NT2/D1 (cell line): ENCODE results near the gene GPN2.

Source experiments
- DNase-seq: peaks from one replicate; pipeline ENCODE4 v3.0.0-alpha.2; 2011; ENCODE audit warnings: low read depth, low spot score
- H3K27me3 ChIP-seq: 2 replicates; pipeline ENCODE4 v1.6.0; 2011; ENCODE audit warnings: mild to moderate bottlenecking; ENCODE audit not compliant: insufficient read length, insufficient read depth
- H3K36me3 ChIP-seq: 2 replicates; pipeline ENCODE4 v1.6.1; 2011; ENCODE audit warnings: mild to moderate bottlenecking, low read length, mixed read lengths; ENCODE audit not compliant: insufficient read depth, insufficient read length
- H3K4me1 ChIP-seq: 2 replicates; pipeline ENCODE4 v1.5.1; 2011; ENCODE audit not compliant: insufficient read depth, insufficient read length
- H3K4me3 ChIP-seq: 2 replicates; pipeline ENCODE4 v1.5.1; 2011; ENCODE audit warnings: low read depth; ENCODE audit not compliant: insufficient read length
- H3K9ac ChIP-seq: 2 replicates; pipeline ENCODE4 v1.6.0; 2011; ENCODE audit warnings: low read depth; ENCODE audit not compliant: insufficient read length
- H3K9me3 ChIP-seq: 2 replicates; pipeline ENCODE4 v1.5.1; 2011; ENCODE audit warnings: mild to moderate bottlenecking, low read length; ENCODE audit not compliant: insufficient read depth
- SUZ12 ChIP-seq: IDR thresholded peaks from 2 replicates; pipeline ENCODE4 v1.6.1; 2011; ENCODE audit not compliant: insufficient read length, insufficient read depth; ENCODE audit errors: extremely low read depth
- YY1 ChIP-seq: IDR thresholded peaks from 2 replicates; pipeline ENCODE4 v1.6.1; 2011; ENCODE audit not compliant: insufficient read length, insufficient read depth
- ZNF274 ChIP-seq: IDR thresholded peaks from 2 replicates; pipeline ENCODE4 v1.6.1; 2011; ENCODE audit warnings: mild to moderate bottlenecking, low read depth, low read length

GPN2 gene

DNA sequence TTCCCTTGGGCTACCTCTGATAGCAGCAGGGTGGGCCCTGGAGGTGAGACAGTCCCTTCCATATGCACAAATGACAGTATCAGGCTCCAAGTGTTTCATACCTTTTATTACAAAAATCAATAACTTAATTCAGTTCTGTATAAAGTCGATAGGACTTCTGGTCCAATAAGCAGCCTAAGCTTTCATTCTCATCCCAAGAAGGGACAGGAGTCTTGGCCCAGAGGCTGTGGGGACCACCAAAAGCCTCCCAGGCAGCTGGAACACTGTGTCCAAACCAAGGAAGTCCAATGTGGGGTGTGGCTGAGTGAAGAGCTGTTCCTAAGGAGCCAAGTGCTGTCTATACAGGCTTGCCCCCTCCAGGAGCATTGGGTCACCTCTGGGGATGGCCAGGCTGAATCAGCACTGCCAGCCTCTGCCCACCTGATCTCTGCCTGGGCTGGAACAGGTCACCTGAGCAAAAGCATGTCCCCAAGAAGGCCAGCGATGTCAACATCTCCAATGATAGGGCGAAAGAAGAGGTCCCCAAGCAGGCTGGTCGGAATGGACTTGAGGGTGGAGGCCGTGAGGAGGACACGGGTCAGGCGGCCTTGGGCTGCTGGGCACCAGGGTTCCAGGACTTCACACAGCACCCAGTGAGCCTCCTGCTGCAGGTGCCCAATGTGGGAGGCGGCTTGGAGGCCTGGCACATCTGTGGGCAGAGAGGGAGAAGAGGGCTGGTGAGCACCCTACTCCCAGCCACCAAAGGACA lies 21.5 kb upstream of the GPN2 start:
- H3K4me1 ChIP-seq: peaks cover 4% of the 10 kb centered on the region
- H3K27me3 ChIP-seq: no peaks in the 10 kb centered on the region
- no peaks in the 10 kb centered on the region for H3K36me3 ChIP-seq
- H3K9me3 ChIP-seq: no peaks in the 10 kb centered on the region
- no peak for DNase-seq
- TF ChIP-seq ZNF274: no peak
- TF ChIP-seq SUZ12: no peak
- TF ChIP-seq YY1: no peak
- no peak overlapping the region for H3K4me3 ChIP-seq
- H3K9ac ChIP-seq: no peak overlapping the region

DNA sequence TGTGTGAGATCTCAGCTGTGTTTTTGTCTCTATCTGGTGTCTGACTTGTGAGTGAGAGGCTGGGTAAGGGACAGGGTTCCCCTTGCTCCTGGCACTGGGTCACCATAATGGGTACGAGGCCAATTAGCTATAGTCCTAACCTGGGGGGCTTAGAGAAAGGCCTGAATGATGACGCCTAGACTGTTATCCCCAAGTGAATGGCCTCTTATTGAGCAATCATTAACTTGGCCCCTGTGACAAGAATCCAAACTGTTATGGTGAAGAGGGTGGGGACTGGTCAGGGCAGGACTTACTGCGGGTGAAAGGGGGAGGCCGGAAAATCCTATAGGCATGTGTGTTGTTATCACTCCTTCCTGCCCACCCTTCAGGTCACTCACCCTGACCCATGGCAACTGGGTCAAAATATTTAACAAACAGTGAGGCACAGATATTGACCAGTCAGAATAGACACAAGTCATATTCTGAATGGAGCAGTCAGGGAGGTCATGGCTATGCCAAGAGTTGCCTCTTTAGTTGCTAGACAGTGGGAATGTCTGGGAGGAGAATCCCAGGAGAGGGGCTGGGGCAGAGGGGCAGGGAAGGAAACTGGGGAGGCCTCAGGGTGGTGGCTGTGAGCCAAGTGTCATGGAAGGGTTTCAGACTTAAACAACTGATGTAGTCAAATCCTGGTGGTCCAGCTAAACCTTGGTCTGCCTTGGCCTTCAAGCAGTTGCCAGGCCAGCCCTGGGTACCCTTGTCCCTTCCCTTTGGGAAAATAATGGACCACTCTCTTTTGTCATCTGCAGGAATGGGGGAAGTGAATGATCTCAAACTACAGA lies 20.5 kb upstream of the GPN2 start:
- no peaks in the 10 kb centered on the region for H3K36me3 ChIP-seq
- no peaks in the 10 kb centered on the region for H3K9me3 ChIP-seq
- H3K4me1 ChIP-seq: peaks cover 4% of the 10 kb centered on the region
- no peak for DNase-seq
- H3K9ac ChIP-seq: no peak overlapping the region
- no peak overlapping the region for H3K4me3 ChIP-seq
- TF ChIP-seq YY1 (no peak), ZNF274 (no peak), SUZ12 (no peak)
- no peaks in the 10 kb centered on the region for H3K27me3 ChIP-seq

DNA sequence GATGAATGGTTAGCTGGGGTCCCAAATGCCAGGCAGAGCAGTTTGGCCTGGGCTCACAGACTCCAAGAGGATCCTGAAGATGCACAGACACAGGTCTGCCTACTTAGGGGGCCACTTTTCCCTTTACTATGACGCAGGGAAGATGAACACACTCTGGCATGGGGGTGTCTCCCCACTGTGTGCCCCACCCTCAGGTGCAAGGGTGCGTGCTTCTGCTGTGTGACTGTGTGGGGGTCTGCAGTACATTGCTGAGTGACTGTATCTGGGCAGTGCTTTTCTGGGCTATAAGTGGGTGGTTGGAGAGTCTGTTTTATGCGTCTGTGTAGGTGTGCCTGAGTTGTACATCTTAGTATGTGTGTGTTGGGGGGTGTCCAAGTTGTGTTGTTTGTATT lies 19.9 kb upstream of the GPN2 start:
- no peak for TF ChIP-seq ZNF274
- no peak for TF ChIP-seq YY1
- TF ChIP-seq SUZ12: no peak
- Histone ChIP-seq H3K4me1 (peaks cover 4% of the 10 kb centered on the region), H3K4me3 (no peak overlapping the region), H3K9ac (no peak overlapping the region), H3K9me3 (no peaks in the 10 kb centered on the region), H3K27me3 (no peaks in the 10 kb centered on the region), H3K36me3 (no peaks in the 10 kb centered on the region)
- no peak for DNase-seq

DNA sequence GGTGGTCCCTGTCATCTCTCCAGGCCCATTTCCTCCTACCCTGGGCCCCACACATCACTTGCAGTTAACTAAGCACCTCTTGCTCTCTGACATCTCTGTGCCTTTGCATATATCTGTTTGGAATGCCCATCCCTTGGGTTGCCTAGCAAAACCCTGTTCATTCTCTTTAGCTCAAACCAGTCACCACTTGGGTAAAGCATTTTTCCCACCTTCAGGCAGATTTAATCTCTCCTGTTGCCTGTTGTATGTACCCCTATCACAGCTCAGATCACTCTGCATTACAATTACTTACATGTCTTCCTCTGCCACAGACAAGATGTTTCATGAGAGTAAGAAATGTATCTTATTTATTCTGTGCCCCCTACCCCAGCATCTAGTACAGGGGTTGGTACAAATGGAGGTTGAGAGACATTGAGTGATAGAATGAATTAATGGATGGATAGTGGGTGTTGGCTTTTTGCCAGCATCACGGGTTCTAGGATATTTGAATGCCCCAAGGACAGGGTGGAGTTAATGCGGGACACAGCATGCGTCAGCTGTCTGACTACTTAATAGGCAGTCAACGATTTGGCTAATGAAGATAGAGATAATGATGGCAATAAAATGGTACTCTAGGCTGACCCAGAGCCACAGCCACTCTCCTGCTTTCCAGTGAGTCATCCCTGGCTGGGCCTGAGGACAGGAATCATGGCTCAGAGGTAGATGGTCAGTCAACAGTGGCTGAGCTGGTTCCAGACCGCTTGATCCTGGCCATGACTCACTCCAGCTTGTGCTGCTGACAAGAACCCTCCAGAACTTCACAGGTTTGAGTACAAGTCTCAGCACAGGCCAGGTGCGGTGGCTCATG lies 17.2 kb upstream of the GPN2 start:
- DNase-seq: no peak
- H3K27me3 ChIP-seq: no peaks in the 10 kb centered on the region
- no peaks in the 10 kb centered on the region for H3K9me3 ChIP-seq
- no peaks in the 10 kb centered on the region for H3K4me1 ChIP-seq
- H3K4me3 ChIP-seq: no peak overlapping the region
- TF ChIP-seq YY1 (no peak), SUZ12 (no peak)
- H3K36me3 ChIP-seq: no peaks in the 10 kb centered on the region
- H3K9ac ChIP-seq: no peak overlapping the region

DNA sequence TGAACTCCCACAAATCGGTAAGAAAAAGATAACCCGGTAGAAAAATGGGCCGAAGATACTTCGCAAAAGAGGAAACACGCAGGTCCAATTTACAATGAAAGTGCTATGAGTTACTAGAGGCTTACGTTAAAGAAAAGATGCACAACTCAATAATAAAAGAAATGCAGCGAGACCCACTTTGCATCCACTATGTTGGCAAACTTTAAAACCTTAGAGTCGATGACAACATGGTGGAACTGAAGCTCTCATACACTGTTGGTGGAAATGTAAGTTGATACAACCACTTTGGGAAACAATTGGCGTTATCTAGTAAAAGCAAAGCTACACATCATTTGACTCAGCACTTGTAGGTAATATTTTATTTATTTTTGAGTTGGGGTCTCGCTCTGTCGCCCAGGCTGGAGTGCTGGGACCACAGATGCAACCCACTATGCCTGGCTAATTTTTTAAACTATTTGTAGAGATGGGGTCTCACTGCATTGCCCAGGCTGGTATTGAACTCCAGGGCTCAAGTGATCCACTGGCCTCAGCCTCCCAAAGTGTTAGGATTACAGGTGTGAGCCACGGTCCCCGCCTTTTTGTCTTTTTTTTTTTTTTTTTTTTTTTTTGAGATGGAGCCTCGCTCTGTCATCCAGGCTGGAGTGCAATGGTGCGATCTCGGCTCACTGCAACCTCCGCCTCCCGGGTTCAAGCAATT lies 10.9 kb upstream of the GPN2 start:
- Histone ChIP-seq H3K36me3 (peaks cover 36% of the 10 kb centered on the region), H3K4me1 (no peaks in the 10 kb centered on the region), H3K27me3 (no peaks in the 10 kb centered on the region), H3K9ac (peak overlapping the region; percentile 97), H3K4me3 (peak overlapping the region; percentile 93), H3K9me3 (no peaks in the 10 kb centered on the region)
- DNase-seq: no peak
- TF ChIP-seq YY1: no peak
- no peak for TF ChIP-seq SUZ12
- TF ChIP-seq ZNF274: no peak

DNA sequence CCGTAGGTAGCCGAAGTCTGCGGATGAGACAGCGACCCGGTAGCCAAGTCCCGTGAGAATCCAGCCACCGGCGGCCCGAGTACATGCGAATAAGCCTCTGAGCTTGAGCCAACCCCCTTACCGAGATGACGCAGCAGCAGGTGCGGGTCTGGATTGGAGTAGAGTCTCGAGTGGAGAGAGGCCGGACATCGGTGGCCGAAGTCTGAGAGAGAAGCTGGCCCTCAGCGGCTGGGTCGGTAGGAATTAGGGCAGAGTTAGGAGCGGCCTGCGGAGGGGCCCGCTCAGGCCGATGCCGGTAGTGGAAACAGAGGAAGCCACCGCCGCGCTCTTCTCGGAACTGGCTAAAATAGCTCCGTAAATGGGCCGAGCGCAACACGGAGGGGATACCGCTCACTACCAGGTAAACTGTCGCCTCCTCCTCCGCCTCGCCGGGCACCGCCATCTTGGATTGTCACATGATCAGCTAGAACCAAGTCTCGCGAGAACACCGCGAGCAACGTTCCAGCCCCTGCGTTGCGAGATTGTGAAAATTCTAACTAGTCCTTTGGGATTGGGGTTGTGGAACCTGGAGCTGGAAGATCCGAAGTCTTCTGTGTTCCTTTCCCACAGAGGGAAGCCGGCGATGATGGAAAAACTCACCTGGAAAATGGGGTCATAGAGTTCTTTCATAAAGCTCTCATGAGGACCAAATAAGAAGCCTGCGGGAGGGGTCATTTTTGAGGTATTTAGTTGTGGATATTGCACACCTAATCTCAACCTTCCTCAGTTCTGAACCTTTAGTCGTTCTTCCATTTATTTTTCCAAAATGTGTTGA lies 10.1 kb upstream of the GPN2 start, which contains the start of gene GPATCH3:
GPATCH3 (minus strand) TSS at position 467 of the 814 bp plus-strand sequence; CDS start at position 442, 25 bp downstream.
- TF ChIP-seq YY1: peak; percentile 98
- no peak for TF ChIP-seq SUZ12

More for the DNA sequence above, 10.1 kb upstream of the GPN2 start, which contains the start of gene GPATCH3:
- peak within 1 kb of the TSS; percentile 93 for H3K4me3 ChIP-seq
- peaks cover 43% of the 10 kb centered on the region for H3K36me3 ChIP-seq
- H3K9me3 ChIP-seq: no peaks in the 10 kb centered on the region
- no peaks in the 10 kb centered on the region for H3K4me1 ChIP-seq
- peak; percentile 96 for DNase-seq
- peak within 1 kb of the TSS; percentile 97 for H3K9ac ChIP-seq
- H3K27me3 ChIP-seq: no peaks in the 10 kb centered on the region
